Epithelial cell of proximal tubule (primary cell): ENCODE measurements around the gene OR2AG2. TPM values are rescaled to one million over a fixed set of nuclear protein-coding genes. Genes with fewer than 3 reads are reported as not detected.
"Not testable (repeated sequence)": the region's sequence is repeated elsewhere in the genome, so short reads cannot be mapped to it uniquely, and the experiment has no call there.

Experiments
- DNase-seq: peaks from one replicate; pipeline ENCODE4 v3.0.0-alpha.2; 2011; ENCODE audit warnings: low read depth
- H3K4me3 ChIP-seq: 2 replicates; pipeline ENCODE4 v1.5.1; 2011; ENCODE audit warnings: low read depth, mild to moderate bottlenecking, low read length
- CTCF ChIP-seq: conservative IDR thresholded peaks from 2 replicates; pipeline ENCODE4 v1.5.1; 2012; ENCODE audit warnings: low read depth, mild to moderate bottlenecking, low read length
- total RNA-seq: library from RNA; depleted of rRNA; stranded (reverse); fragments of >200 nt; gene quantifications from 2 replicates; pipeline ENCODE4 v1.2.3, GENCODE V29; 2015

Gene OR2AG2
- 0.14 TPM in 1 of 2 replicates, not detected in the other for total RNA-seq

- TF ChIP-seq CTCF = no peak
- no peak for DNase-seq
These were observed at the start of gene OR2AG2 for GRCh38 chr11:6771926-6772893. Gene OR2AG2 (minus strand): TSS chr11:6771976. CDS start chr11:6768957, 3,019 bp downstream.

GRCh38 chr11:6818967-6819366 lies 47.2 kb upstream of the OR2AG2 start:
- TF ChIP-seq CTCF = no peak
- no peak overlapping the region for H3K4me3 ChIP-seq
- DNase-seq = no peak

More at GRCh38 chr11:6771926-6772893, at the start of gene OR2AG2:
- no peak within 1 kb of the TSS for H3K4me3 ChIP-seq

GRCh38 chr11:6817694-6818093 lies 45.9 kb upstream of the OR2AG2 start:
- no peak for DNase-seq
- no peak overlapping the region for H3K4me3 ChIP-seq
- TF ChIP-seq CTCF = no peak

GRCh38 chr11:6813656-6814055 lies 41.9 kb upstream of the OR2AG2 start:
- no peak for TF ChIP-seq CTCF
- peak; percentile 26 for DNase-seq
- H3K4me3 ChIP-seq = no peak overlapping the region

GRCh38 chr11:6812390-6813005 lies 40.7 kb upstream of the OR2AG2 start:
- peak; percentile 97 for TF ChIP-seq CTCF
- no peak for DNase-seq
- H3K4me3 ChIP-seq = no peak overlapping the region

- not testable (repeated sequence) for H3K4me3 ChIP-seq, DNase-seq
These were observed 29.3 kb upstream of the OR2AG2 start for GRCh38 chr11:6801075-6801474.

- no peak for TF ChIP-seq CTCF
- DNase-seq = no peak
- no peak within 1 kb of the TSS for H3K4me3 ChIP-seq
These were observed 27.6 kb upstream of the OR2AG2 start, which contains the start of gene OR6A2 for GRCh38 chr11:6799402-6799801. Gene OR6A2 (minus strand): TSS chr11:6799689. CDS start chr11:6795708, 3,981 bp downstream.
